Lower leg skin (tissue), 3 donors: Measurements from ENCODE around the gene REL.

Experiments
- CTCF ChIP-seq, 3 donors: fragments of 450-650 bp; IDR thresholded peaks; one replicate each; pipeline ENCODE4 v1.5.1; 2016; ENCODE audit warnings: antibody characterized with exemption in 3 of 3, mild to moderate bottlenecking in 3 of 3, moderate library complexity in 2 of 3
- POLR2A ChIP-seq, 2 donors: fragments of 450-650 bp; IDR thresholded peaks; one replicate each; pipeline ENCODE4 v1.6.1; 2016 to 2017; ENCODE audit warnings: antibody characterized with exemption in 2 of 2, mild to moderate bottlenecking in 1 of 2, moderate library complexity in 1 of 2

- no peak for TF ChIP-seq CTCF (IDR thresholded peaks at IDR 0.05)
- no peak for TF ChIP-seq POLR2A (IDR thresholded peaks at IDR 0.05)
These were observed 42.1 kb upstream of the REL start for GRCh38 chr2:60839126-60839813.
